H1 (cell line): ENCODE results near the gene GPR31. TPM values are rescaled to one million over a fixed set of nuclear protein-coding genes. Genes with fewer than 3 reads are reported as not detected.

Experiments used
- CTCF ChIA-PET: fragments of 300-600 bp; sonication (Branson Sonifier 250); formaldehyde crosslinking; loops from one replicate; lab custom pipeline; 2021; ENCODE audit not compliant: partially characterized antibody; lab: Charles Lee
- POLR2A ChIA-PET: fragments of 300-600 bp; sonication (Branson Sonifier 250); formaldehyde crosslinking; loops from one replicate; lab custom pipeline; 2021; ENCODE audit warnings: inconsistent platforms; ENCODE audit not compliant: partially characterized antibody; lab: Charles Lee
- DNase-seq, 2 experiments: peaks; one replicate each; pipeline versions ENCODE4 v3.0.0 to v3.0.0-alpha.2; 2010 to 2022; ENCODE audit warnings: low spot score in 2 of 2, low read depth in 1 of 2, mixed read lengths in 1 of 2
- FAIRE-seq: peaks from 2 replicates; lab custom pipeline; 2011; peaks lifted over from hg19 to GRCh38; lab: Jason Lieb, UNC
- H2AFZ ChIP-seq: 2 replicates; pipeline ENCODE4 v1.8.1; 2012; ENCODE audit warnings: low read length, inconsistent platforms
- H2AK5ac ChIP-seq: 2 replicates; pipeline ENCODE4 v1.6.1; 2013; ENCODE audit warnings: low read depth, low read length
- H2BK120ac ChIP-seq: replicated peaks from 2 replicates; pipeline ENCODE3; 2013; ENCODE audit warnings: low read depth, low read length, inconsistent platforms
- H2BK12ac ChIP-seq: 2 replicates; pipeline ENCODE4 v1.6.1; 2013; ENCODE audit warnings: low read depth, low read length
- H2BK15ac ChIP-seq: 2 replicates; pipeline ENCODE4 v1.6.1; 2013; ENCODE audit warnings: low read length
- H2BK20ac ChIP-seq: 2 replicates; pipeline ENCODE4 v1.6.1; 2013; ENCODE audit warnings: low read length
- H2BK5ac ChIP-seq: 2 replicates; pipeline ENCODE4 v1.6.1; 2013; ENCODE audit warnings: low read depth, low read length
- H3K14ac ChIP-seq: 2 replicates; pipeline ENCODE4 v1.6.1; 2013; ENCODE audit warnings: inconsistent platforms; ENCODE audit not compliant: insufficient read length
- H3K18ac ChIP-seq: 2 replicates; pipeline ENCODE4 v1.6.1; 2013; ENCODE audit warnings: low read length; ENCODE audit errors: extremely low read depth
- H3K23ac ChIP-seq: 2 replicates; pipeline ENCODE4 v1.6.1; 2013; ENCODE audit warnings: inconsistent platforms; ENCODE audit not compliant: insufficient read length
- H3K23me2 ChIP-seq: 2 replicates; pipeline ENCODE4 v1.6.1; 2013; ENCODE audit warnings: low read depth, low read length
- H3K27ac ChIP-seq: 2 replicates; pipeline ENCODE4 v1.6.1; 2011; ENCODE audit warnings: low read depth, low read length, inconsistent platforms
- H3K27me3 ChIP-seq, 4 experiments: replicated peaks in 1 of 4; 1 replicate in 1 of 4; 2 replicates in 3 of 4; pipeline versions ENCODE4 v1.6.1 to v1.8.1; 2011 to 2013; ENCODE audit warnings: low read length in 3 of 4, mild to moderate bottlenecking in 3 of 4, inconsistent platforms in 2 of 4, mixed read lengths in 2 of 4, moderate library complexity in 1 of 4; ENCODE audit not compliant: control insufficient read depth in 3 of 4, insufficient read depth in 3 of 4; ENCODE audit errors: extremely low read depth in 1 of 4
- H3K36me3 ChIP-seq, 4 experiments: 2 replicates each; pipeline versions ENCODE4 v1.6.1 to v1.8.1; 2011 to 2013; ENCODE audit warnings: mild to moderate bottlenecking in 4 of 4, low read length in 3 of 4, moderate library complexity in 2 of 4, control low read depth in 1 of 4, inconsistent platforms in 1 of 4; ENCODE audit not compliant: insufficient read depth in 4 of 4, control insufficient read depth in 2 of 4
- H3K4ac ChIP-seq: replicated peaks from 2 replicates; pipeline ENCODE3; 2013; ENCODE audit warnings: low read length, low read depth, mixed read lengths, inconsistent platforms; ENCODE audit not compliant: insufficient read length
- H3K4me1 ChIP-seq, 4 experiments: replicated peaks in 1 of 4; 1 replicate in 1 of 4; 2 replicates in 3 of 4; pipeline versions ENCODE4 v1.6.1 to v1.8.1; 2011 to 2013; ENCODE audit warnings: low read length in 3 of 4, inconsistent platforms in 2 of 4, mixed read lengths in 1 of 4; ENCODE audit not compliant: insufficient read depth in 4 of 4, control insufficient read depth in 3 of 4
- H3K4me2 ChIP-seq, 2 experiments: 2 replicates each; pipeline versions ENCODE4 v1.6.1 to v1.8.1; 2011 to 2013; ENCODE audit warnings: low read depth in 2 of 2, low read length in 2 of 2, control low read depth in 1 of 2, inconsistent platforms in 1 of 2, mild to moderate bottlenecking in 1 of 2; ENCODE audit not compliant: insufficient read depth in 1 of 2
- H3K4me3 ChIP-seq, 4 experiments: fragments of 200-600, 300-600 bp in 1 of 4; sonication (generic), shearing (Covaris generic), sonication (Bioruptor Twin) in 1 of 4; 2 replicates each; pipeline versions ENCODE4 v1.5.1 to v1.8.1; 2011 to 2016; ENCODE audit warnings: low read length in 4 of 4, low read depth in 3 of 4, control low read depth in 2 of 4, inconsistent platforms in 2 of 4, mild to moderate bottlenecking in 2 of 4, mixed read lengths in 1 of 4, moderate library complexity in 1 of 4; ENCODE audit not compliant: insufficient read depth in 2 of 4; ENCODE audit errors: extremely low read depth in 1 of 4
- H3K56ac ChIP-seq: replicated peaks from 2 replicates; pipeline ENCODE3; 2013; ENCODE audit warnings: low read depth, mild to moderate bottlenecking, mixed read lengths, low read length, inconsistent platforms; ENCODE audit not compliant: insufficient read length
- H3K79me1 ChIP-seq: 2 replicates; pipeline ENCODE4 v1.6.1; 2013; ENCODE audit warnings: low read depth, low read length, control low read depth
- H3K79me2 ChIP-seq, 2 experiments: 2 replicates each; pipeline versions ENCODE4 v1.6.1 to v1.8.1; 2012 to 2013; ENCODE audit warnings: low read length in 2 of 2, mild to moderate bottlenecking in 2 of 2, inconsistent platforms in 1 of 2; ENCODE audit not compliant: insufficient read depth in 2 of 2, control insufficient read depth in 1 of 2
- H3K9ac ChIP-seq, 4 experiments: replicated peaks in 1 of 4; 1 replicate in 1 of 4; 2 replicates in 3 of 4; pipeline versions ENCODE4 v1.6.1 to v1.8.1; 2011 to 2013; ENCODE audit warnings: low read depth in 3 of 4, low read length in 3 of 4, control low read depth in 2 of 4, mild to moderate bottlenecking in 2 of 4, moderate library complexity in 2 of 4, inconsistent platforms in 1 of 4; ENCODE audit errors: extremely low read depth in 1 of 4
- H3K9me3 ChIP-seq, 2 experiments: 2 replicates each; pipeline versions ENCODE4 v1.6.1 to v1.8.1; 2012 to 2013; ENCODE audit warnings: mild to moderate bottlenecking in 2 of 2, moderate library complexity in 2 of 2, control low read depth in 1 of 2, inconsistent platforms in 1 of 2, low read depth in 1 of 2, low read length in 1 of 2, mixed read lengths in 1 of 2; ENCODE audit not compliant: insufficient read depth in 2 of 2
- H4K20me1 ChIP-seq, 2 experiments: replicated peaks in 1 of 2; 2 replicates each; pipeline versions ENCODE3 to v1.8.1; 2011 to 2013; ENCODE audit warnings: inconsistent platforms in 2 of 2, low read length in 2 of 2, mild to moderate bottlenecking in 1 of 2; ENCODE audit not compliant: insufficient read depth in 2 of 2, control insufficient read depth in 1 of 2
- H4K5ac ChIP-seq: 2 replicates; pipeline ENCODE4 v1.6.1; 2013; ENCODE audit warnings: low read length, low read depth, mixed read lengths, inconsistent platforms; ENCODE audit not compliant: insufficient read length
- H4K8ac ChIP-seq: 2 replicates; pipeline ENCODE4 v1.8.0; 2013; ENCODE audit warnings: mild to moderate bottlenecking, moderate library complexity, low read length, inconsistent platforms; ENCODE audit not compliant: insufficient read depth; ENCODE audit errors: extremely low read depth
- H4K91ac ChIP-seq: replicated peaks from 2 replicates; pipeline ENCODE3; 2013; ENCODE audit warnings: low read length, mixed read lengths, inconsistent platforms; ENCODE audit not compliant: insufficient read length
- CEBPB ChIP-seq: IDR thresholded peaks from 2 replicates; pipeline ENCODE4 v1.6.1; 2012; ENCODE audit warnings: low read depth, low read length
- CHD1 ChIP-seq: IDR thresholded peaks from 2 replicates; pipeline ENCODE4 v1.6.1; 2012; ENCODE audit warnings: low read depth, low read length, improper control_type of control experiment
- EP300 ChIP-seq, 2 experiments: IDR thresholded peaks; 1 replicate in 1 of 2; 2 replicates in 1 of 2; pipeline ENCODE4 v1.6.1; 2011 to 2012; ENCODE audit warnings: low read depth in 2 of 2, low read length in 2 of 2, mild to moderate bottlenecking in 2 of 2, borderline replicate concordance in 1 of 2, inconsistent platforms in 1 of 2, moderate library complexity in 1 of 2
- KDM4A ChIP-seq: IDR thresholded peaks from one replicate; pipeline ENCODE4 v1.7.1; 2012; ENCODE audit warnings: low read depth, mild to moderate bottlenecking, moderate library complexity, low read length, inconsistent platforms; ENCODE audit not compliant: severe bottlenecking
- MAFK ChIP-seq: IDR thresholded peaks from 2 replicates; pipeline ENCODE4 v1.6.1; 2012; ENCODE audit warnings: low read depth, mild to moderate bottlenecking, improper control_type of control experiment, low read length
- POLR2A ChIP-seq, 2 experiments: IDR thresholded peaks; 1 replicate in 1 of 2; 2 replicates in 1 of 2; pipeline ENCODE4 v1.6.1; 2011; ENCODE audit warnings: low read depth in 2 of 2, low read length in 2 of 2, mild to moderate bottlenecking in 2 of 2; ENCODE audit errors: control extremely low read depth in 1 of 2
- POLR2AphosphoS5 ChIP-seq: IDR thresholded peaks from 2 replicates; pipeline ENCODE4 v1.6.1; 2011; ENCODE audit warnings: low read depth, low read length
- POU5F1 ChIP-seq: IDR thresholded peaks from 2 replicates; pipeline ENCODE4 v1.6.1; 2011; ENCODE audit warnings: low read depth, mild to moderate bottlenecking, low read length, moderate library complexity
- RBBP5 ChIP-seq: IDR thresholded peaks from 2 replicates; pipeline ENCODE4 v1.7.1; 2012; ENCODE audit warnings: low read depth, mild to moderate bottlenecking, inconsistent platforms, low read length, moderate library complexity, borderline replicate concordance
- RXRA ChIP-seq: IDR thresholded peaks from 2 replicates; pipeline ENCODE4 v1.6.1; 2011; ENCODE audit warnings: low read depth, mild to moderate bottlenecking, low read length, moderate library complexity; ENCODE audit not compliant: insufficient read depth
- SIRT6 ChIP-seq: IDR thresholded peaks from one replicate; pipeline ENCODE4 v1.7.1; 2012; ENCODE audit warnings: low read length, inconsistent platforms
- SP2 ChIP-seq: IDR thresholded peaks from 2 replicates; pipeline ENCODE4 v1.6.1; 2012; ENCODE audit warnings: mild to moderate bottlenecking, low read length, inconsistent platforms
- TAF1 ChIP-seq: IDR thresholded peaks from 2 replicates; pipeline ENCODE4 v1.6.1; 2011; ENCODE audit warnings: mild to moderate bottlenecking, low read depth, low read length
- TBP ChIP-seq: IDR thresholded peaks from 2 replicates; pipeline ENCODE4 v1.6.1; 2011; ENCODE audit warnings: low read depth, low read length, improper control_type of control experiment
- YY1 ChIP-seq: IDR thresholded peaks from 2 replicates; pipeline ENCODE4 v1.6.1; 2011; ENCODE audit warnings: low read depth, mild to moderate bottlenecking, low read length
- WGBS, 2 experiments: shearing (Covaris generic) in 1 of 2; methylation state at CpG; one replicate each; pipeline versions ENCODE4 v1.1.6 to v1.1.7; 2013 to 2015; ENCODE audit warnings: low lambda C conversion rate in 2 of 2, mixed read lengths in 2 of 2, inconsistent platforms in 1 of 2, low coverage in 1 of 2, missing lambda C conversion rate in 1 of 2; ENCODE audit not compliant: insufficient replicate concordance in 2 of 2, insufficient coverage in 1 of 2, insufficient read length in 1 of 2; ENCODE audit errors: extremely low coverage in 1 of 2, missing lambda C conversion rate in 1 of 2; 5-methylcytosine and 5-hydroxymethylcytosine counted together
- polyA plus RNA-seq, 7 experiments: library from polyadenylated mRNA; depleted of rRNA in 3 of 7; stranded (reverse) in 5 of 7; unstranded in 2 of 7; fragments of >200 nt in 5 of 7; fragments of 200-250 nt in 2 of 7; gene quantifications; 1 replicate in 5 of 7; 2 replicates in 1 of 7; 4 replicates in 1 of 7; pipeline versions ENCODE4 v1.2.1 to v1.2.3, GENCODE V29; 2011 to 2013; ENCODE audit warnings: missing spikeins in 2 of 7, mixed read lengths in 2 of 7
- total RNA-seq: library from RNA; stranded (reverse); fragmentation: NEBNext Ultra II Directional; extraction: Animal tissue kit (Norgen Biotek cat#: 25700); gene quantifications from 2 replicates; pipeline ENCODE4 v1.2.1, GENCODE V29; 2021
- TF ChIP-seq, protein P1 (sequence below): IDR thresholded peaks from 2 replicates; pipeline ENCODE4 v1.6.1; 2011; ENCODE audit warnings: low read depth, mild to moderate bottlenecking, low read length; ENCODE audit not compliant: insufficient read depth

GPR31 gene
- total and polyA plus RNA-seq, 2 of the 8 experiments (the other 6 are each of a cell fraction or from before 2014, with no cell fraction given): not detected

DNA sequence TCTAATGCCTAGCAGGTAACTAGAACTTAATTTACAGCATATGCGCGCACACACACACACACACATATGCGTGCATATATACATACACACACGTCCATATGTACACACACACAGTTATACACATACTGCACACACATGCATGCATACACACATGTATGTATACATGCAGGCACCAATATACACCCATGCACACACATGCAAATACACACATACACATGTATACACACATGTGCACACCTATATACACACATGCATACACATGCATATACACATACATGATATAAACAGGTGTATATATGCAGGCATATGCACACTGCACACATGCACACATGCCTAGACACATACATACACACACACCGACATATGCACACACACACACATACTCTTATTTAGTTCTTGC is 33.0 kb downstream of the GPR31 start:
- Histone ChIP-seq H3K23ac (no peak overlapping the region), H3K9me3 (peaks cover 0 to 6% of the 10 kb centered on the region in 2 experiments; a peak in 1 of 4 replicates), H3K18ac (no peak overlapping the region), H2BK15ac (no peak overlapping the region), H3K4ac (no peak overlapping the region), H4K8ac (no peak overlapping the region), H4K5ac (no peak overlapping the region), H3K23me2 (no peaks in the 10 kb centered on the region), H2BK12ac (no peak overlapping the region), H3K56ac (no peak overlapping the region), H3K79me2 (no peaks in the 10 kb centered on the region), H2AK5ac (no peak overlapping the region), H4K91ac (no peak overlapping the region), H3K9ac (no peak overlapping the region), H3K4me1 (no peaks in the 10 kb centered on the region; a peak in 1 of 7 replicates), H3K27ac (no peak overlapping the region), H2BK120ac (no peak overlapping the region), H3K36me3 (no peaks in the 10 kb centered on the region), H3K4me3 (no peak overlapping the region), H3K27me3 (no peaks in the 10 kb centered on the region), H2BK5ac (no peak overlapping the region), H2BK20ac (no peak overlapping the region), H3K14ac (no peak overlapping the region), H4K20me1 (no peaks in the 10 kb centered on the region), H2AFZ (no peak overlapping the region), H3K4me2 (no peak overlapping the region), H3K79me1 (no peaks in the 10 kb centered on the region)
- POLR2A ChIA-PET: no interaction called here
- WGBS, 2 experiments: 78% methylated on average over 5 of the region's 5 CpGs; no CpG with 5 or more reads in 1 of the 2 experiments
- TF ChIP-seq POU5F1 (no peak), RXRA (no peak), KDM4A (no peak), POLR2AphosphoS5 (no peak), POLR2A (IDR thresholded peaks at IDR 0.05; ENCODE audit: control extremely low read depth in 1 of 2, low read depth in 2 of 2, low read length in 2 of 2) (no peak), MAFK (no peak), TBP (no peak), SIRT6 (no peak), RBBP5 (no peak), CEBPB (no peak), YY1 (no peak), TAF1 (no peak), CHD1 (no peak), EP300 (IDR thresholded peaks at IDR 0.05; ENCODE audit: borderline replicate concordance in 1 of 2, low read depth in 2 of 2, low read length in 2 of 2) (no peak), SP2 (no peak)
- TF ChIP-seq, protein P1, sequence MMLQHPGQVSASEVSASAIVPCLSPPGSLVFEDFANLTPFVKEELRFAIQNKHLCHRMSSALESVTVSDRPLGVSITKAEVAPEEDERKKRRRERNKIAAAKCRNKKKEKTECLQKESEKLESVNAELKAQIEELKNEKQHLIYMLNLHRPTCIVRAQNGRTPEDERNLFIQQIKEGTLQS: no peak
- DNase-seq (no peak), FAIRE-seq (no peak)
- CTCF ChIA-PET: interaction anchor here (1.0 to 1.3 kb wide), 5 partner anchors 9 to 17 kb away, joined by 3 to 4 read pairs (median 3); no protein-coding TSS in a partner anchor
